Endothelial cell of umbilical vein (primary cell): ENCODE data around the gene FZD10. TPM values are rescaled to one million over a fixed set of nuclear protein-coding genes. Genes with fewer than 3 reads are reported as not detected.

Experiments
- BruUV-seq: library from RNA; stranded (reverse); fragments of 400-500 nt; replicated peaks from 2 replicates; lab custom pipeline; 2021; lab: Mats Ljungman, UMichigan
- CTCF ChIA-PET: fragments of 300-600, 350-600 bp; sonication (Branson Sonifier 250); formaldehyde crosslinking; loops from one replicate; lab custom pipeline; 2021; ENCODE audit warnings: antibody characterized with exemption, inconsistent platforms; lab: Charles Lee
- POLR2A ChIA-PET: fragments of 300-600, 350-600 bp; sonication (Branson Sonifier 250); formaldehyde crosslinking; loops from one replicate; lab custom pipeline; 2021; ENCODE audit warnings: antibody characterized with exemption, inconsistent platforms; lab: Charles Lee
- DNase-seq: peaks from one replicate; pipeline ENCODE4 v3.0.0-alpha.2; 2011; ENCODE audit warnings: low read depth, low spot score
- FAIRE-seq: peaks from 2 replicates; lab custom pipeline; 2011; peaks lifted over from hg19 to GRCh38; lab: Jason Lieb, UNC
- H2AFZ ChIP-seq: 2 replicates; pipeline ENCODE4 v1.6.0; 2012; ENCODE audit warnings: low read depth, low read length, control low read depth, inconsistent platforms
- H3K27ac ChIP-seq: 2 replicates; pipeline ENCODE4 v1.5.1; 2011; ENCODE audit warnings: low read depth, mild to moderate bottlenecking, control low read depth, low read length, moderate library complexity; ENCODE audit not compliant: insufficient read depth
- H3K27me3 ChIP-seq, 2 experiments: 2 replicates each; pipeline versions ENCODE4 v1.6.0 to v1.6.1; 2011; ENCODE audit warnings: low read length in 2 of 2, mixed read lengths in 1 of 2; ENCODE audit not compliant: control insufficient read depth in 2 of 2, insufficient read depth in 2 of 2
- H3K36me3 ChIP-seq, 2 experiments: 2 replicates in 1 of 2; 3 replicates in 1 of 2; pipeline ENCODE4 v1.5.1; 2011; ENCODE audit warnings: low read length in 2 of 2, mild to moderate bottlenecking in 1 of 2, moderate library complexity in 1 of 2; ENCODE audit not compliant: control insufficient read depth in 2 of 2, insufficient read depth in 2 of 2; ENCODE audit errors: extremely low read depth in 1 of 2
- H3K4me1 ChIP-seq: 3 replicates; pipeline ENCODE4 v1.5.1; 2011; ENCODE audit warnings: mild to moderate bottlenecking, low read length; ENCODE audit not compliant: control insufficient read depth, insufficient read depth; ENCODE audit errors: extremely low read depth
- H3K4me2 ChIP-seq: 2 replicates; pipeline ENCODE4 v1.6.1; 2011; ENCODE audit warnings: low read length, control low read depth, mixed read lengths; ENCODE audit not compliant: insufficient read depth
- H3K4me3 ChIP-seq, 3 experiments: fragments of 200-600 bp in 1 of 3; sonication (generic), shearing (Covaris generic) in 1 of 3; replicated peaks in 1 of 3; 2 replicates each; pipeline ENCODE4 v1.5.1; 2011 to 2016; ENCODE audit warnings: control low read depth in 3 of 3, low read length in 3 of 3, mild to moderate bottlenecking in 2 of 3, inconsistent platforms in 1 of 3, low read depth in 1 of 3, moderate library complexity in 1 of 3; ENCODE audit not compliant: insufficient read depth in 1 of 3
- H3K79me2 ChIP-seq: 2 replicates; pipeline ENCODE4 v1.6.0; 2012; ENCODE audit warnings: low read length, inconsistent platforms; ENCODE audit not compliant: control insufficient read depth, insufficient read depth
- H3K9ac ChIP-seq: replicated peaks from 2 replicates; pipeline ENCODE3; 2011; ENCODE audit warnings: low read length, control low read depth; ENCODE audit not compliant: insufficient read depth; ENCODE audit errors: extremely low read depth
- H3K9me1 ChIP-seq: replicated peaks from 3 replicates; pipeline ENCODE4 v1.6.0; 2011; ENCODE audit warnings: mild to moderate bottlenecking, low read length; ENCODE audit not compliant: control insufficient read depth, insufficient read depth; ENCODE audit errors: extremely low read depth
- H3K9me3 ChIP-seq: replicated peaks from 2 replicates; pipeline ENCODE4 v1.5.1; 2012; ENCODE audit warnings: low read length, inconsistent platforms; ENCODE audit not compliant: control insufficient read depth, insufficient read depth
- H4K20me1 ChIP-seq: replicated peaks from 2 replicates; pipeline ENCODE3; 2011; ENCODE audit warnings: mild to moderate bottlenecking, low read length; ENCODE audit not compliant: control insufficient read depth, insufficient read depth; ENCODE audit errors: extremely low read depth
- CTCF ChIP-seq, 2 donors: IDR thresholded peaks; 1 replicate in 1 of 2; 2 replicates in 1 of 2; pipeline ENCODE4 v1.5.1; 2011; ENCODE audit warnings: low read length in 2 of 2, mild to moderate bottlenecking in 2 of 2, moderate library complexity in 2 of 2, control low read depth in 1 of 2, inconsistent platforms in 1 of 2, low read depth in 1 of 2; ENCODE audit not compliant: insufficient read depth in 1 of 2; ENCODE audit errors: extremely low read depth in 1 of 2
- EZH2 ChIP-seq: IDR thresholded peaks from 2 replicates; pipeline ENCODE4 v1.6.1; 2012; ENCODE audit warnings: borderline replicate concordance, low read depth, mild to moderate bottlenecking, moderate library complexity, low read length, inconsistent platforms; ENCODE audit not compliant: severe bottlenecking
- FOS ChIP-seq: IDR thresholded peaks from 2 replicates; pipeline ENCODE4 v1.6.1; 2011; ENCODE audit warnings: mild to moderate bottlenecking, low read length, moderate library complexity, borderline replicate concordance; ENCODE audit not compliant: insufficient read depth
- GATA2 ChIP-seq: IDR thresholded peaks from 2 replicates; pipeline ENCODE4 v1.7.0; 2011; ENCODE audit warnings: low read depth, mild to moderate bottlenecking, moderate library complexity, mixed read lengths, low read length; ENCODE audit not compliant: insufficient read length, insufficient read depth
- JUN ChIP-seq: IDR thresholded peaks from 2 replicates; pipeline ENCODE4 v1.6.1; 2011; ENCODE audit warnings: borderline replicate concordance, low read depth; ENCODE audit not compliant: insufficient read length, insufficient read depth
- MAX ChIP-seq: IDR thresholded peaks from 2 replicates; pipeline ENCODE4 v1.6.1; 2011; ENCODE audit not compliant: insufficient read depth, insufficient read length
- MYC ChIP-seq: IDR thresholded peaks from one replicate; pipeline ENCODE4 v1.6.1; 2011; ENCODE audit warnings: mild to moderate bottlenecking, low read depth, low read length
- POLR2A ChIP-seq: IDR thresholded peaks from 2 replicates; pipeline ENCODE4 v1.6.1; 2012; ENCODE audit warnings: low read depth, mild to moderate bottlenecking, control low read depth, low read length
- POLR2AphosphoS5 ChIP-seq: IDR thresholded peaks from 2 replicates; pipeline ENCODE4 v1.6.1; 2012; ENCODE audit warnings: low read depth, mild to moderate bottlenecking, control low read depth, low read length, moderate library complexity; ENCODE audit not compliant: insufficient read depth
- dilution Hi-C: fragments of 300-500 bp; cut with MboI; formaldehyde crosslinking; loops from one replicate; pipeline ENCODE4 v1.15.0; 2019; ENCODE audit warnings: low sequenced_read_pairs; ENCODE audit not compliant: extremely low pct_ligation_motif_present
- intact Hi-C: fragments of 100-400 bp; cut with micrococcal nuclease; formaldehyde crosslinking; loops from one replicate; pipeline ENCODE4 v1.10.0; 2022
- polyA plus RNA-seq, 4 experiments: library from polyadenylated mRNA; depleted of rRNA in 3 of 4; stranded (reverse) in 3 of 4; unstranded in 1 of 4; fragments of >200 nt; gene quantifications; 2 replicates each; pipeline versions ENCODE4 v1.2.1 to v1.2.3, GENCODE V29; 2011 to 2012; ENCODE audit warnings: missing spikeins in 1 of 4
- total RNA-seq: library from RNA; stranded (reverse); gene quantifications from 2 replicates; pipeline ENCODE4 v1.2.3, GENCODE V29; 2021

The FZD10 gene
- total and polyA plus RNA-seq, 2 donors (not counting 3 experiments of a cell fraction or from before 2014, with no cell fraction given), result not detected

- Histone ChIP-seq H3K79me2 (no peaks in the 10 kb centered on the region), H4K20me1 (no peaks in the 10 kb centered on the region), H3K9ac (no peak overlapping the region), H3K4me1 (no peaks in the 10 kb centered on the region), H3K4me2 (no peak overlapping the region), H3K27ac (no peak overlapping the region), H3K9me1 (no peaks in the 10 kb centered on the region), H3K4me3 (no peak overlapping the region), H3K36me3 (no peaks in the 10 kb centered on the region), H3K27me3 (no peaks in the 10 kb centered on the region), H3K9me3 (peaks cover 5% of the 10 kb centered on the region), H2AFZ (no peak overlapping the region)
- intact Hi-C loops, result no loop called here
- FAIRE-seq (no peak), DNase-seq (no peak)
- dilution Hi-C loops, result no loop called here
- ChIA-PET CTCF (no interaction called here), POLR2A (no interaction called here)
- BruUV-seq, result no TSS peak
- TF ChIP-seq CTCF (IDR thresholded peaks at IDR 0.05; ENCODE audit: extremely low read depth in 1 of 2, insufficient read depth in 1 of 2, low read depth in 1 of 2, low read length in 2 of 2) (no peak), EZH2 (no peak), MYC (no peak), MAX (no peak), GATA2 (no peak), JUN (no peak), FOS (no peak), POLR2AphosphoS5 (no peak), POLR2A (no peak)
Measured at GRCh38 chr12:130181211-130181610, 18.9 kb downstream of the FZD10 start.
